Stimulated activated CD8-positive, alpha-beta memory T cell treated with anti-CD3 and anti-CD28 coated beads, Interleukin-12 subunit alpha, Interleukin-12 subunit beta, amount 100 ng/mL, for 1 hour (primary cell): ENCODE data around the gene MSRB1.
A peak's percentile ranks its signal among the peaks of the same experiment; 100 is the strongest.

ENCODE experiments used
- DNase-seq: peaks from one replicate; pipeline ENCODE4 v3.0.0-alpha.2; 2020; ENCODE audit warnings: low read depth

Gene MSRB1

GRCh38 chr16:1942810-1943726 is at the start of gene MSRB1:
Gene MSRB1 (minus strand): TSS chr16:1943199. CDS start chr16:1943156, 43 bp downstream.
- peak; percentile 97 for DNase-seq

- DNase-seq: peak; percentile 96
Measured at GRCh38 chr16:1991948-1992703, 49.1 kb upstream of the MSRB1 start.

GRCh38 chr16:1991588-1991947 is 48.6 kb upstream of the MSRB1 start:
- no peak for DNase-seq

GRCh38 chr16:1991135-1991551 is 48.1 kb upstream of the MSRB1 start:
- no peak for DNase-seq

GRCh38 chr16:1990351-1991134 is 47.5 kb upstream of the MSRB1 start:
- no peak for DNase-seq

GRCh38 chr16:1990101-1990350 is 47.0 kb upstream of the MSRB1 start:
- no peak for DNase-seq

- no peak for DNase-seq
Measured at GRCh38 chr16:1989209-1990100, 46.5 kb upstream of the MSRB1 start, which contains the start of gene SYNGR3. Gene SYNGR3 (plus strand): TSS chr16:1989970. CDS start chr16:1990103, 133 bp downstream.

- no peak for DNase-seq
Measured at GRCh38 chr16:1987198-1987597, 44.2 kb upstream of the MSRB1 start.

- DNase-seq: no peak
Measured at GRCh38 chr16:1985466-1986150, 42.6 kb upstream of the MSRB1 start.

- DNase-seq: no peak
Measured at GRCh38 chr16:1984347-1985225, 41.6 kb upstream of the MSRB1 start.

- DNase-seq: no peak
Measured at GRCh38 chr16:1983544-1984346, 40.7 kb upstream of the MSRB1 start, which contains the start of gene GFER. Gene GFER (plus strand): TSS chr16:1984193. CDS start chr16:1984219, 26 bp downstream.

GRCh38 chr16:1982991-1983543 is 40.1 kb upstream of the MSRB1 start:
- DNase-seq: no peak

- DNase-seq: no peak
Measured at GRCh38 chr16:1982013-1982433, 39.0 kb upstream of the MSRB1 start.

- DNase-seq: no peak
Measured at GRCh38 chr16:1981398-1981836, 38.4 kb upstream of the MSRB1 start, which contains the start of gene NOXO1. Gene NOXO1 (minus strand): TSS chr16:1981469. CDS start chr16:1981179, 290 bp downstream.

GRCh38 chr16:1980770-1981087 is 37.7 kb upstream of the MSRB1 start:
- DNase-seq: no peak

- no peak for DNase-seq
Measured at GRCh38 chr16:1980030-1980769, 37.2 kb upstream of the MSRB1 start.

GRCh38 chr16:1979271-1980029 is 36.5 kb upstream of the MSRB1 start:
- DNase-seq: no peak
